ENCODE data around the gene DHPS.
"Not testable (repeated sequence)": the region's sequence is repeated elsewhere in the genome, so short reads cannot be mapped to it uniquely, and the experiment has no call there.

- TF ChIP-seq CTCF (conservative IDR thresholded peaks at IDR 0.05; ENCODE audit: low read depth, low read length); RFX5 (IDR thresholded peaks at IDR 0.05; ENCODE audit: low read depth, low read length); MXI1 (IDR thresholded peaks at IDR 0.05; ENCODE audit: borderline replicate concordance, low read depth, low read length); MAZ (IDR thresholded peaks at IDR 0.05; ENCODE audit: borderline replicate concordance, low read depth, low read length); POLR2A (IDR thresholded peaks at IDR 0.05; ENCODE audit: low read depth, low read length); FOS (IDR thresholded peaks at IDR 0.05; ENCODE audit: low read depth, low read length): not testable (repeated sequence)
Measured at GRCh38 chr19:12725612-12726011, 43.9 kb upstream of the DHPS start.
